IMR-90 (cell line): ENCODE results near the gene PLEKHA8. TPM values are rescaled to one million over a fixed set of nuclear protein-coding genes. Genes with fewer than 3 reads are reported as not detected.
A peak's percentile ranks its signal among the peaks of the same experiment; 100 is the strongest.

Experiments used
- ATAC-seq: fragments of 200-7000 bp; cut with Tn5 transposase; 2 replicates; pipeline ENCODE4 v1.9.1; 2020; ENCODE audit warnings: low read depth, mild to moderate bottlenecking, moderate library complexity
- BruUV-seq: library from RNA; stranded (reverse); fragments of 400-500 nt; replicated peaks from 2 replicates; lab custom pipeline; 2021; lab: Mats Ljungman, UMichigan
- CTCF ChIA-PET: fragments of 300-600 bp; formaldehyde crosslinking; extraction: SDS; loops from one replicate; lab custom pipeline; 2021; ENCODE audit warnings: antibody characterized with exemption; lab: Yijun Ruan, JAX
- POLR2A ChIA-PET: fragments of 300-600 bp; sonication (Branson Sonifier 250); formaldehyde crosslinking; loops from one replicate; lab custom pipeline; 2022; ENCODE audit warnings: antibody characterized with exemption; ENCODE audit not compliant: unreplicated experiment; lab: Charles Lee
- DNase-seq: peaks from one replicate; pipeline ENCODE4 v3.0.0; 2013
- H2AFZ ChIP-seq: replicated peaks from 2 replicates; pipeline ENCODE3; 2013; ENCODE audit warnings: low read length, mild to moderate bottlenecking; ENCODE audit not compliant: poor library complexity
- H2AK5ac ChIP-seq: 2 replicates; pipeline ENCODE4 v1.6.1; 2013; ENCODE audit warnings: low read depth, low read length, inconsistent platforms
- H2AK9ac ChIP-seq: replicated peaks from 2 replicates; pipeline ENCODE3; 2013; ENCODE audit warnings: mild to moderate bottlenecking, low read depth, low read length, moderate library complexity; ENCODE audit not compliant: poor library complexity
- H2BK120ac ChIP-seq: 2 replicates; pipeline ENCODE4 v1.6.1; 2013; ENCODE audit warnings: low read depth, low read length, inconsistent platforms
- H2BK15ac ChIP-seq: 3 replicates; pipeline ENCODE4 v1.6.1; 2013; ENCODE audit warnings: low read depth, low read length, inconsistent platforms
- H2BK20ac ChIP-seq: 2 replicates; pipeline ENCODE4 v1.6.1; 2013; ENCODE audit warnings: low read depth, mild to moderate bottlenecking, inconsistent platforms, low read length, moderate library complexity
- H2BK5ac ChIP-seq: 2 replicates; pipeline ENCODE4 v1.6.1; 2013; ENCODE audit warnings: mild to moderate bottlenecking, low read depth, low read length, inconsistent platforms; ENCODE audit not compliant: poor library complexity, severe bottlenecking
- H3K14ac ChIP-seq: replicated peaks from 2 replicates; pipeline ENCODE4 v1.6.1; 2013; ENCODE audit warnings: low read depth, low read length, inconsistent platforms
- H3K18ac ChIP-seq: 2 replicates; pipeline ENCODE4 v1.6.1; 2013; ENCODE audit warnings: low read depth, low read length, control low read depth
- H3K23ac ChIP-seq: 2 replicates; pipeline ENCODE4 v1.6.1; 2013; ENCODE audit warnings: low read depth, low read length, inconsistent platforms
- H3K27ac ChIP-seq: 2 replicates; pipeline ENCODE4 v1.5.1; 2013; ENCODE audit warnings: mild to moderate bottlenecking, control low read depth, low read length; ENCODE audit not compliant: insufficient read depth
- H3K27me3 ChIP-seq: 2 replicates; pipeline ENCODE4 v1.6.1; 2013; ENCODE audit warnings: low read length; ENCODE audit not compliant: control insufficient read depth, insufficient read depth
- H3K36me3 ChIP-seq: 2 replicates; pipeline ENCODE4 v1.6.1; 2013; ENCODE audit warnings: low read length, mixed read lengths; ENCODE audit not compliant: control insufficient read depth, insufficient read depth
- H3K4ac ChIP-seq: 2 replicates; pipeline ENCODE4 v1.6.1; 2013; ENCODE audit warnings: low read depth, low read length, inconsistent platforms
- H3K4me1 ChIP-seq: 2 replicates; pipeline ENCODE4 v1.6.1; 2013; ENCODE audit warnings: low read length, mixed read lengths; ENCODE audit not compliant: control insufficient read depth, insufficient read depth
- H3K4me2 ChIP-seq: 2 replicates; pipeline ENCODE4 v1.6.1; 2013; ENCODE audit warnings: low read depth, mild to moderate bottlenecking, control low read depth, low read length, moderate library complexity
- H3K4me3 ChIP-seq: 2 replicates; pipeline ENCODE4 v1.5.1; 2013; ENCODE audit warnings: low read depth, mild to moderate bottlenecking, control low read depth, low read length, moderate library complexity; ENCODE audit not compliant: insufficient read depth
- H3K56ac ChIP-seq: 2 replicates; pipeline ENCODE4 v1.6.1; 2013; ENCODE audit warnings: low read length, inconsistent platforms; ENCODE audit not compliant: insufficient read depth; ENCODE audit errors: extremely low read depth
- H3K79me1 ChIP-seq, 2 experiments: 2 replicates each; pipeline ENCODE4 v1.6.1; 2013; ENCODE audit warnings: low read length in 2 of 2, inconsistent platforms in 1 of 2, low read depth in 1 of 2
- H3K9ac ChIP-seq: 2 replicates; pipeline ENCODE4 v1.6.1; 2013; ENCODE audit warnings: low read depth, low read length, control low read depth
- H3K9me1 ChIP-seq: 2 replicates; pipeline ENCODE4 v1.6.1; 2013; ENCODE audit warnings: low read length, inconsistent platforms; ENCODE audit not compliant: insufficient read depth
- H3K9me3 ChIP-seq: 2 replicates; pipeline ENCODE4 v1.6.1; 2013; ENCODE audit warnings: low read length; ENCODE audit not compliant: control insufficient read depth, insufficient read depth
- H4K20me1 ChIP-seq: 2 replicates; pipeline ENCODE4 v1.6.1; 2013; ENCODE audit warnings: low read length, inconsistent platforms; ENCODE audit not compliant: insufficient read depth
- H4K5ac ChIP-seq: 2 replicates; pipeline ENCODE4 v1.6.1; 2013; ENCODE audit warnings: mild to moderate bottlenecking, low read depth, low read length, control low read depth
- H4K8ac ChIP-seq, 2 experiments: 2 replicates each; pipeline ENCODE4 v1.6.1; 2013; ENCODE audit warnings: low read depth in 2 of 2, low read length in 2 of 2, control low read depth in 1 of 2, inconsistent platforms in 1 of 2
- H4K91ac ChIP-seq: 2 replicates; pipeline ENCODE4 v1.6.1; 2013; ENCODE audit warnings: low read depth, low read length, inconsistent platforms; ENCODE audit not compliant: insufficient read depth
- CHD1 ChIP-seq: IDR thresholded peaks from 2 replicates; pipeline ENCODE4 v1.6.1; 2012; ENCODE audit warnings: low read depth, low read length, improper control_type of control experiment
- FOS ChIP-seq: fragments of 150-350 bp; IDR thresholded peaks from 2 replicates; pipeline ENCODE4 v1.6.1; 2016; ENCODE audit warnings: low read depth, low read length
- MAZ ChIP-seq: IDR thresholded peaks from 2 replicates; pipeline ENCODE4 v1.6.1; 2012; ENCODE audit warnings: low read depth, mild to moderate bottlenecking, low read length, improper control_type of control experiment, moderate library complexity, borderline replicate concordance
- NFE2L2 ChIP-seq: fragments of 150-350 bp; IDR thresholded peaks from 2 replicates; pipeline ENCODE4 v1.6.1; 2016; ENCODE audit warnings: low read depth, mild to moderate bottlenecking, low read length
- RAD21 ChIP-seq: IDR thresholded peaks from 2 replicates; pipeline ENCODE4 v1.6.1; 2012; ENCODE audit warnings: low read length, improper control_type of control experiment
- WGBS, 2 experiments: methylation state at CpG; one replicate each; pipeline versions ENCODE4 v1.1.5 to v1.1.7; 2013; ENCODE audit warnings: missing lambda C conversion rate in 2 of 2; ENCODE audit not compliant: insufficient read length in 1 of 2; ENCODE audit errors: extremely low coverage in 2 of 2; 5-methylcytosine and 5-hydroxymethylcytosine counted together
- dilution Hi-C: fragments of 300-500 bp; cut with HindIII; formaldehyde crosslinking; loops from one replicate; pipeline ENCODE4 v1.14.3; 2018; ENCODE audit warnings: low sequenced_read_pairs; ENCODE audit not compliant: unreplicated experiment
- in situ Hi-C: fragments of 300-500 bp; cut with MboI; formaldehyde crosslinking; loops from 3 replicates; pipeline ENCODE4 v1.14.3; 2019; ENCODE audit warnings: low sequenced_read_pairs, inconsistent platforms, mixed read lengths
- intact Hi-C: fragments of 100-400 bp; cut with micrococcal nuclease; formaldehyde crosslinking; loops from 2 replicates; pipeline ENCODE4 v1.10.0; 2022
- polyA plus RNA-seq, 3 experiments: library from polyadenylated mRNA; depleted of rRNA; stranded (reverse); fragments of >200 nt; gene quantifications; 2 replicates each; pipeline ENCODE4 v1.2.3, GENCODE V29; 2012; ENCODE audit warnings: low replicate concordance in 1 of 3
- total RNA-seq: library from RNA; depleted of rRNA; stranded (reverse); fragments of >200 nt; gene quantifications from 2 replicates; pipeline ENCODE4 v1.2.3, GENCODE V29; 2012
- TF ChIP-seq, protein P1 (sequence below): fragments of 150-350 bp; IDR thresholded peaks from 2 replicates; pipeline ENCODE4 v1.6.1; 2016; ENCODE audit warnings: low read depth, mild to moderate bottlenecking, low read length, moderate library complexity, borderline replicate concordance

The PLEKHA8 gene
- total and polyA plus RNA-seq, 2 of the 4 experiments (the other 2 are of a cell fraction): 3.6 to 9.7 TPM

DNA sequence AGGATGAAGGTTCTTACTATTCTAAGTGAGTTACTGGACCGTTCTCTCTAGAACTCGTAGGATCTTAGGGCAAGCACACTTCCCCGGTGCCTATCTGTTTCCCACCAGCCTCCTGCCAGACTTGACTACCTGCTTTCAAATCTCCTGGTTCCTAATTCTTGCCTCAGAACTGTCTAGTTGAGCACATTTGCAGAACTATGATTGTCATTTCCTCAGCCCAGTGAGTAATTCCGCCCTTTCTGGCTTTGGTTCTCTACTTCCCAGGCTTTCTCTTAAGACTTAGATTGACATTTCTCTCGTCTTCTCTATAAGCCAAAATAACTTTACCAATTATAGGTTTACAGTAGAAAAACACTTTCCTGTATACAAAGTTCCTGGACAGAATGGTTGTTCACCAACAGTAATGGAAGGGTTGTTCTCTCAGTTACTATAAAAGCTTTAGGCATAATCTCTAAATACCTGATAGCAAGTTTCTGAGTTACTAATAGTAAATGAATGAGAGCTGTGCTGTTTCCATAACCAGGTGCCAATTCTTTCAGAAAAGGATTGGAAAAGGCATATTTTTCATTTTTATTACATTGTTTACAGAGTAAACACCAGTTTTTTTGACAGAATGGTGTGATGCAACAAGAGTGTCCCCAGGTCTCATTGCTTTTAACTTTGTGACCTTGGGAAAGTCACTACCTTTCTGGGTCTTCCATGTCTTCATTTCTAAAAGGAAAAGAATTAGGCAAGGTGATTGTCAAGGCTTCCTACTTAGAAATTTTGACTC lies 41.1 kb downstream of the PLEKHA8 start:
- H4K5ac ChIP-seq: no peak overlapping the region
- H2BK120ac ChIP-seq: no peak overlapping the region
- POLR2A ChIA-PET: no interaction called here
- BruUV-seq: no TSS peak
- H2AK5ac ChIP-seq: no peak overlapping the region
- no peaks in the 10 kb centered on the region for H3K9me3 ChIP-seq
- H3K14ac ChIP-seq: no peak overlapping the region
- intact Hi-C loops (no loop called here), in situ Hi-C loops (loop anchor here (25.0 kb wide), 1 partner anchor 332 kb away; no protein-coding TSS in a partner anchor), dilution Hi-C loops (no loop called here)
- TF ChIP-seq, protein P1, sequence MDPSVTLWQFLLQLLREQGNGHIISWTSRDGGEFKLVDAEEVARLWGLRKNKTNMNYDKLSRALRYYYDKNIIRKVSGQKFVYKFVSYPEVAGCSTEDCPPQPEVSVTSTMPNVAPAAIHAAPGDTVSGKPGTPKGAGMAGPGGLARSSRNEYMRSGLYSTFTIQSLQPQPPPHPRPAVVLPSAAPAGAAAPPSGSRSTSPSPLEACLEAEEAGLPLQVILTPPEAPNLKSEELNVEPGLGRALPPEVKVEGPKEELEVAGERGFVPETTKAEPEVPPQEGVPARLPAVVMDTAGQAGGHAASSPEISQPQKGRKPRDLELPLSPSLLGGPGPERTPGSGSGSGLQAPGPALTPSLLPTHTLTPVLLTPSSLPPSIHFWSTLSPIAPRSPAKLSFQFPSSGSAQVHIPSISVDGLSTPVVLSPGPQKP: no peak
- no peak for TF ChIP-seq MAZ
- TF ChIP-seq CHD1: no peak
- TF ChIP-seq RAD21: no peak
- TF ChIP-seq FOS: no peak
- TF ChIP-seq NFE2L2: no peak
- H3K9ac ChIP-seq: no peak overlapping the region
- CTCF ChIA-PET: no interaction called here
- H4K8ac ChIP-seq: no peak overlapping the region
- no peak overlapping the region for H3K4me3 ChIP-seq
- peak; percentile 9 for DNase-seq
- H3K27ac ChIP-seq: no peak overlapping the region
- H4K91ac ChIP-seq: no peak overlapping the region
- peak overlapping the region; percentile 37; the same call in 1 of the 2 replicates for H3K4me2 ChIP-seq
- H3K4ac ChIP-seq: no peak overlapping the region
- H3K23ac ChIP-seq: no peak overlapping the region
- H3K18ac ChIP-seq: no peak overlapping the region
- no peak overlapping the region for H2BK20ac ChIP-seq
- no peak overlapping the region for H2AK9ac ChIP-seq
- no peaks in the 10 kb centered on the region; the same call in 1 of the 2 replicates for H4K20me1 ChIP-seq
- H3K36me3 ChIP-seq: peaks cover 9% of the 10 kb centered on the region
- no peak for ATAC-seq
- H3K79me1 ChIP-seq: peaks cover 0 to 3% of the 10 kb centered on the region in 2 experiments; a peak in 3 of 4 replicates
- H2BK15ac ChIP-seq: no peak overlapping the region
- H3K27me3 ChIP-seq: no peaks in the 10 kb centered on the region
- no peak overlapping the region for H2AFZ ChIP-seq
- H3K56ac ChIP-seq: no peak overlapping the region
- peaks cover 5% of the 10 kb centered on the region for H3K4me1 ChIP-seq
- peaks cover 2% of the 10 kb centered on the region for H3K9me1 ChIP-seq
- WGBS, 2 experiments: 100% methylated on average over 3 of the region's 5 CpGs; no CpG with 5 or more reads in 1 of the 2 experiments
- H2BK5ac ChIP-seq: no peak overlapping the region
